ENCODE measurements around the gene TENM4.

- no peak for TF ChIP-seq TAF1 (IDR thresholded peaks at IDR 0.05; ENCODE audit: borderline replicate concordance, low read depth, low read length)
- no peak for TF ChIP-seq YY1 (IDR thresholded peaks at IDR 0.05; ENCODE audit: low read depth, low read length)
Measured at GRCh38 chr11:78972590-78972989, 468.2 kb downstream of the TENM4 start.
